Right ventricle myocardium inferior (tissue), 1 donor: ENCODE data around the gene ZNF438. TPM values are rescaled to one million over a fixed set of nuclear protein-coding genes. Genes with fewer than 3 reads are reported as not detected.
"Not testable (repeated sequence)": the region's sequence is repeated elsewhere in the genome, so short reads cannot be mapped to it uniquely, and the experiment has no call there.

Experiments used
- ATAC-seq: fragments of 200-7000 bp; cut with Tn5 transposase; one replicate; pipeline ENCODE4 v1.9.1; 2020; ENCODE audit warnings: mild to moderate bottlenecking, moderate library complexity
- DNase-seq: peaks from one replicate; pipeline ENCODE4 v3.0.0; 2021; ENCODE audit errors: missing footprints
- intact Hi-C: fragments of 100-400 bp; cut with DNase I; formaldehyde crosslinking; loops from one replicate; pipeline ENCODE4 v1.11.0; 2022
- total RNA-seq: library from RNA; stranded (reverse); fragmentation: NEBNext Ultra II Directional; extraction: Animal tissue kit (Norgen Biotek cat#: 25700); gene quantifications from one replicate; pipeline ENCODE4 v1.2.1, GENCODE V29; 2021
- donor health status: DM: no; HTN: yes; CAD: no; lungs with severe emphysema.

ZNF438 gene
- total RNA-seq, 1 donor from 2014 or later: 12.8 TPM

DNA sequence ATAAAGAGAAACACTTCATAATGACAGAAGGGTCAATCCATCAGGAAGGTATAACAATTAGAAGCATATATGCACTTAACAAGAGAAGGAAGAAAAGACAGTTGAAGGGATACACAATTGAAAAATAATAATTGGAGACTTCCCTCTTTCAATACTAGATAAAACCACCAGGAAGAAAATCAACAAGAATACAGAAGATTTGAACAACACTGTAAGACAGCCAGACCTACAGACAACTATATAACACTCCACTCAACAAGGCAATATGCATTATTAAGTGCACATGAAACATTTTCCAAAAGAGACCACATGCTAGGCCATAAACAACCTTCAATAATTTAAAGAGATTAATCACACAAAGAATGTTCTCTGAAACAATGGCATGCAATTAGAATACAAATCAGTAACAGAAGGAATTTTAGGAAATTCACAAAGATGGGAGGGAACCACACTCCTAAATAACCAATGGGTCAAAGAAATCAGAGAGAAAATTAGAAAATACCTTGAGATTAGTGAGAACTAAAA is 35.1 kb downstream of the ZNF438 start:
- DNase-seq (no peak), ATAC-seq (no peak)
- intact Hi-C loops: no loop called here

DNA sequence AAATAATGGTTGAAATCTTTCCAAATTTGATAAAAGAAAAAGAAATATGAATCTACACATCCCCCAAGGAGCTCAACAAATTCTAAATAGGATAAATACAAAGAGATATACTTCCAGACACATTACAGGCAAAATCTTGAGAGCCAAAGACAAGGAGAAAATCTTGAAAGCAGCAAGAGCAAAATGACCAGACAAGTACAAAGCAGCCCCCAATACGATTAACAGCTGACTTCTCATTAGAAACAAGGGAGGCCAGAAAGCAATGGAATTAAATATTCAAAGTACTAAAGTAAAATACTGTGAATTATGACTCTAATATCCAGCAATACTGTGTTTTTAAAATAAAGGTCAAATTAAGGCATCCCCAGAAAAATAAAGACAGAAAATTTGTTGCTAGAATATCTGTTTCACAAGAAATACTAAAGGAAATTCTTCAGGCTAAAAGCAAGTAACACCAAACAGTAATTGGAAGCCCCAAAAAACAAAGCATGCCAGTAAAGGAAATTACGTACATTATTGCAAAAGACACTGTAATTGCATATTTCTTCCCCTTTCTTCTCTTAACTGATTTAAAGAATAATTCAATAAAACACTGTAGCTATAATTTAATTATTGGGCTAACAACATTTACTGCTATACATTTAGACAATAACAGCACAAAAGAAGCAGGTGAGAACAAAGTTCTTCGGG is 36.4 kb downstream of the ZNF438 start:
- intact Hi-C loops: no loop called here
- ATAC-seq (no peak), DNase-seq (no peak)

DNA sequence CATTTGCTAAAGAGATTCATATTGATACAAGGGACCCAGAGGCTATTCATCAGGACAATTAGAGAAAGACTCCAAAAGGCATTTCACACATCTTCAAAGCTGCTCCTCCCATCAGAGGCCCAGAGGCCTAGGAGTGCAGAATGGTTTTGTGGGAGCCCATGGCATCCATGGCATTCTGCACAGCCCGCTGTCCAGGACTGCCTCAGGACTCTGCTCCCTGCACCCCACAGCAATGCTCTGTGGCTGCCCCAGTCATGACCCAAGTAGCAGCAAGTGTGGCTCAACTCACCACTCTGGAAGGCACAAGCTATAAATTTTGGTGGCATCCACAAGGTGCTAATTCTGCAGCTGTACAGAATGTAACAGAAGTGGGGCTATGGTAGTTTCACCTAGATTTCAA is 38.5 kb downstream of the ZNF438 start:
- ATAC-seq (no peak), DNase-seq (no peak)
- intact Hi-C loops: loop anchor here (5.0 kb wide), 1 partner anchor 211 kb away; no protein-coding TSS in a partner anchor

DNA sequence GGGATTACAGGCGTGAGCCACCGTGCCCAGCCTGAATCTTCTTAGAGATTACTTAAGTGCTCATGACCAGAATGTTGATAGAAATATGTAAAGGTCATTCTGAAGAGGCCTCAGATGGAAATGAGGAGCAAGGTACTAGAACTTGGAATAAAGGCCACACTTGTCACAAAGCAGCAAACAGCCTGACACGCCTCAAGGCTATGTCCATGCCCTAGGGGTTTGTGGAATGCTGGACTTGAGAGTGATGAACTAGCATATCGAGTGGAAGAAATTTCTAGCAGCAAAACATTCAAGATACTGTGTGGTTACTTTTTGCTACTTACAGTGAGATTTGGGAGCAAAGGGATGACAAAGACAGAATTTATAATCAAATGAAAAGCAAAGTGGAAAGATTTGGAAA is 39.0 kb downstream of the ZNF438 start:
- ATAC-seq (no peak), DNase-seq (no peak)
- intact Hi-C loops: loop anchor here (5.0 kb wide), 1 partner anchor 210 kb away; no protein-coding TSS in a partner anchor

DNA sequence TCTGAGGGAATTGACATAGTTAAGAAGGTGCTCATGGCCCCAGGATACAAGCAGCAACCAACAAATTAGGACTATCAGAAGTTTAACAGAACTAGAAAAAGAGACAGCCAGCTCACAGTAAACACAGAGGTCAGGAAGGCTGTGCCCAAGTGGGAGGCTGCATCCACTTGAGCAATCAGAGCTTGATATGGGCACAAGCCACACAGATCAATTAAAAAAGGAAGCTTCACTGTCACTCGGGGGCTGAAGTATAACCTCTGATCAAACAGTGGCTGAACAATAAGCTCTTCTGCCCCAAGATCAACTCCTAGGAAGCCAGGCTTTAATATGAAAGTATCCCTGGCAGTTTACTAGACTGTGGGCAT is 40.0 kb downstream of the ZNF438 start:
- ATAC-seq: peak; percentile 35
- DNase-seq: no peak
- intact Hi-C loops: loop anchor here (5.0 kb wide), 1 partner anchor 209 kb away; no protein-coding TSS in a partner anchor

DNA sequence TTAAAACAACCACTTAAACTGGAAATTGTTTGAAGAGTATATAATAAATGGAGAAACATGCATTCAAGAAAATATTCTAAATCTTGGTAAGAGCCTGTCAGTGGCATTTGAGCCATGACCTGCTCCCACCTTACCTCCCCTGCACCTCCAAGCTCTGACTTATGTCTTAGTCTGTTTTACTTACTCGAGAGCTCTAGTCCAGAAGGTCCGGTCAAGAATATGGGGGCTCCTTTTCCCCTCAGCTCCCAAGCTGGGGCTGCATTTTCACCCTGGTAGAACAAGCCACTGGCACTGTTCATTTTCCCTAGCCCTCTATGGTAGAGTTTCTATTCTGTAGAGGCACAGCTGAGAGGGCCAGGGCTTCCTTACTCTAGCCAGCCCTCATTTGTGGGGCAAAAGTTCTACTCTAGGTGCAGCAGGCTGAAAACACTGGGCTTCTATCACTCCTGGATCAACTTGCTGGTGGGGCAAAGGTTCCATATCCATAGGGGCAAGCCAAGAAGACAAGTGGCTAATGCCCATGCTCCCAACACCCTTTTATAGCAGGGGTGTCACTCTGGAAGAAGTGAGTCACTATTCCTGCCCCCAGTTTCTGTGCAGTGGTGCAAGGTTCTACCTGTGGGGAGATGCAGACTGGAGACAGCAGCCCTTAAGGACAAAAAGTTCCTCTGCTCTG is 40.6 kb downstream of the ZNF438 start:
- intact Hi-C loops: loop anchor here (5.0 kb wide), 1 partner anchor 209 kb away; no protein-coding TSS in a partner anchor
- DNase-seq (no peak), ATAC-seq (no peak)

DNA sequence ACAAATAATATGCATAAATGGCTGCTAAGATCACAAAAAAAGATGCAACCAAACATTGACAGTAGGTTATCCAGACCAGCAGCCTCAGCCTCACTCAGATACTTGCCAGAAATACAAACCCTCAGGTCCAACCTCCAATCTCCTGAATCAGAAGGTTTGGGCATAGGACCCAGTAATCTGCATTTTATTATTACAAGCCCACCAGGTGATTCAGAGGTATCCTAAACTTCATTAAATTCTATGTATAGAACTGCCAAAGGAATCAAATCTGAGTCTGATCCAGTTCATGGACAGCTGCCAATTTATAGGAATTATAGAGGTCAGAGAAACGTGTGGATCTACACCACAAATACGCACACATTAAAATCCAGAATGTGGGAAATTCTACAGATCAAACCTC is 41.3 kb downstream of the ZNF438 start:
- no peak for ATAC-seq
- no peak for DNase-seq
- intact Hi-C loops: loop anchor here (5.0 kb wide), 1 partner anchor 208 kb away; no protein-coding TSS in a partner anchor

DNA sequence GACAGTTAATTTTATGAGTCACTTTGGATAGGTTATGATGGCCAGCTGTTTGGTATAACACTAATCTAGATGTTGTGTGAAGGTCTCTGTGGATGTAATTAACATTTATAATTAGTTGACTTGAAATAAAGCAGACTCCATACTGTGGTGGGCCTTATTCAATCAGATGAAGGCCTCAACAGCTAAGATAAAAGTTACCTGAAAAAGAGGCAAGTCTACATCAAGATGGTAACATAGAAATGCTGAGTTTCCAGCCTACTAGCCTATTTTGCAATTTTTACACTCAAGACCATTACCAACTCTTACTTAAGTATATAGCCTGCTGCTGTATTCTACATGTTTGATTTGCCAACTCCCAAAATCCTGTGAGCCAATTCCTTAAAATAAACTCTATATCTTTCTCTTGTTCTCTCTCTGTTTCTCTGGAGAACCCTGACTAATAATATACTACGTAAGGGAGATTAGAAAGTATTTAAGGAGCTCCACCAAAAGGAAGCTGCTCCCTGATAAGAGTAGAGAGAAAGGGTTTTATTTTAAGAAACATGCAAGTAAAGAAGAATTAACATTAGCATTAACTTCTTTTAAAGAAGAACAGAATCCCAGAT is 42.7 kb downstream of the ZNF438 start:
- DNase-seq: no peak
- ATAC-seq: peak; percentile 55
- intact Hi-C loops: no loop called here

DNA sequence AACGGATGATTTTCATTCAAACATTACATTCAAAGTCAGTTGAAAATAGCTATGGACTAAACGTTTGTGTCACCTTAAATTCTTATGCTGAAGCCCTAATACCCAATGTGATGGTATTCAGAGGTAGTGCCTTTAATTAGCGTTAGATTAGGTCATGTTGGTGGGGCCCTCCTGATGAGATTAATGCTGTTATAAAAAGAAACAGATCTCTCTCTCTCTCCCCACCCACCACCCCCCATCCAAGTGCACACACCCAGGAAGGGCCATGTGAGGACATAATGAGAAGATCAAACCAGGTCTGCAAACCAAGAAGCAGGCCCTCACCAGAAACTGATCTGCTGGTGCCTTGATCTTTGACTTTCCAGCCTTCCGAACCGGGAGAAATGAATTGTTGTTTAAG is 44.2 kb downstream of the ZNF438 start:
- DNase-seq (no peak), ATAC-seq (no peak)
- intact Hi-C loops: no loop called here

DNA sequence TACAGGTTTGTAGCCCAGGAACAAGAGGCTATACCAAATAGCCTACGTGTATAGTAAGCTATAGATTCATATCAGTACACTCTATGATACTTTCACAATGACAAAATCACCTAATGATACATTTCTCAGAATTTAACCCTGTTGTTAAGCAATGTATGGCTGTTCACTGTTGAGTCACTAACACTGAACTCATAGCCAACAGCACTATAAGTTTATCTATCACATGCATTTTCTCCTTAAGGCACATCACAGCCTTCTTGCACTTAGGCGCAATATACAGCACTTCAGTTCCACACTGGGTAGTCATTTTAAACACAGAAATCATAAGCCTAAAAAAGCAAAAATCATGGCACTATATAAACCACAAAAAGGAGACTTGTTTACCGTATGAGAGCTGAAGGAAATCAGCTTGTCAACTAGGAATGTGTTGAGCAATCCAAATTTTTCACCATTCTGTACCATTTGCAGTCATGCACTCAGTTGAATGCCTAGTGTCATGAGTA is 45.6 kb downstream of the ZNF438 start:
- DNase-seq (no peak), ATAC-seq (no peak)
- intact Hi-C loops: no loop called here

DNA sequence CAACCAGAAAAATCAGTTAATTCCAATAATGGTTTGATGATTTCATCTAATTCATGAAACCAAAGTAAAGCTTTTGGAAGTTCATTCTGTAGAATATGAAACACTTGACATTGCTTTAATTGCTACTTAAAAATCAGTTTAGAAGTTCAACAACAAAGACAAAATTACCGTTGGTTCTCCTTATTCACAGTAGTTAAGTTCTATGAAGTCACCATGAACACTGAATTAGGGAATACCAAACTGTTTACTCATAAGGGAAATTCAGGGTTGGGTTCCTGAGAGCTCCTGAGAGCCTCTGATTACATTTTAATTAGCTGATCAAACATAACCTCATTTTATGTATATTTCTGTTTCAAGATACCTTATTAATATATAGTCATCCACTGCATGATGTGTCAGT is 46.2 kb downstream of the ZNF438 start:
- intact Hi-C loops: no loop called here
- DNase-seq (no peak), ATAC-seq (no peak)

DNA sequence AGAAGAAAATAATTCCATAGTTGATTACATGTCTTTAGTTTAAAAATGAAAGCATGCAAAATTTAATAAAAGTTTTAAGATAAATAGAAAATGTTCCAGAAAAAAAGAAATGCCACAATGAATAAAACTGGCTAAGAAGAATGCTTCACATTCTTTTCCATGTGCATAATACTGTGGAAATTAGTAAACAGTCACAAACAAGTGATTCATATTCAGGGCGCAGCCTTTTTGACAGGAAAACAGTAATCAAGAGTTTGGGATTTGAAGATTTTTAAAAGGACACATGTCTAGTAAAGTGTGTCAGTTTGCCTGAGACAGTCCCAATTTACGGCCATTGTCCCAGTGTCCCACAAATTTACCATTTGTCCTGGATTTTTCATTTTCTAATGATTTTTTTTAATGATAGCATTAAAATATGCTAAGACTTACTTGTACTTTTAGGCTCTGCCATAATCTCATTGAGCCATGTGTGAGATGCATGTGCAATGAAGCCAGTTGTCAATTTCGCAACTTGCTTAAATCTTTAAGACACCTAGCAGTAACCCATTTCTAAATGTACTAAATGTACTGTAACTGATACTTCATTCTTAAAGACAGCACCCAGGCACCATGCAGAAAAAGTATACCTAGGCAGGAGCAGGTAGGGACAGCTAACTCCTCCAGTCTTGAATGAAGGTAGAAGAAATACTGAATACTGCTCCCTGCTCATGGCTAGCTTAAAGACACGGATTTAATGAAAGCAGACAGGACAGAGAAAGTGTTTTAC is 46.9 kb downstream of the ZNF438 start:
- intact Hi-C loops: no loop called here
- no peak for ATAC-seq
- DNase-seq: no peak

DNA sequence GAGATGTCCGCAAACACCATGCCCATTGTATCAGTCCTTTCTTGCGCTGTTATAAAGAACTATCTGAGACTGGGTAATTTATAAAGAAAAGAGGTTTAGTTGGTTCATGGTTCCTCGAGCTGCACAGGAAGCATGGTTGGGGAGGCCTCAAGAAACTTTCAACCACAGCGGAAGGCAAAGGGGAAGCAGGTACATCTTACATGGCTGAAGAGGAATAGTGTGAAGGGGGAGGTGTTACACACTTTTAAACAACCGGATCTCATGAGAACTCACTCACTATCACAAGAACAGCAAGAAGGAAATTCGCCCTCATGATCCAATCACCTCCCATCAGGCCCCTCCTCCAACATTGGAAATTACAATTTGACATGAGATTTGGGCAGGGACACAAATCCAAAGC is 48.5 kb downstream of the ZNF438 start:
- intact Hi-C loops, ATAC-seq: not testable (repeated sequence)

DNA sequence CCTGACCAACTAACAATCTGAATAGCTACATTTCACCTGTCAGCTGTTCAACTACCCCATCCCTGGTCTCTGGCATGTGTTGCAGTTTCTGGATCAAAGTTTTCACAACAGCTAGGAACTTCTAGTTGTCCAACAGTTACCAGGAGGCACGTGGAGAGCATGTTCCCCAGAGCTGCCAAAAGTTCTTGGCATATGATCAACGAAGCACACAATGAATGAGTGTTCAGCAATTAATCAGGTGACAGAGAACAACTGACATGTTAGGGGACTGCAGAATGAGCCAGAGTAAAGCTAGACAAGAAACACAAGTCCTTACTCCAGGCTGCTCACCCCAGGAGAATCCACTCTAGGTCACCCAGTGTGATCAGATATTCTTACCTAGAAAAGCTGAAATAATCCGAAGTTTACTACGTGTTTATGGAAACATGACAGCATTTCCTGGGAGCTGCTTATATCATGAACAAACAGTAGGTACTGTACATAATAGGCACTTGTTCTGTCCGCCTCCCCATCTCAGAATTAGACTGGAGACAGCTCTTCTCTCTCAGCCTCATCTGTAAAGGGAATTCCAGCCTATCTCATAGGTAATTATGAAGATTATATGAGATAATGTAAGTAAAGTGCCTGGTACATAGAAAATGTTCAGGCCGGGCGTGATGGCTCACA is 50.6 kb downstream of the ZNF438 start:
- peak; percentile 94 for ATAC-seq
- intact Hi-C loops: loop anchor here (2.0 kb wide), 1 partner anchor 38 kb away; no protein-coding TSS in a partner anchor
- no peak for DNase-seq

More for the DNA sequence above, 48.5 kb downstream of the ZNF438 start:
- not testable (repeated sequence) for DNase-seq

DNA sequence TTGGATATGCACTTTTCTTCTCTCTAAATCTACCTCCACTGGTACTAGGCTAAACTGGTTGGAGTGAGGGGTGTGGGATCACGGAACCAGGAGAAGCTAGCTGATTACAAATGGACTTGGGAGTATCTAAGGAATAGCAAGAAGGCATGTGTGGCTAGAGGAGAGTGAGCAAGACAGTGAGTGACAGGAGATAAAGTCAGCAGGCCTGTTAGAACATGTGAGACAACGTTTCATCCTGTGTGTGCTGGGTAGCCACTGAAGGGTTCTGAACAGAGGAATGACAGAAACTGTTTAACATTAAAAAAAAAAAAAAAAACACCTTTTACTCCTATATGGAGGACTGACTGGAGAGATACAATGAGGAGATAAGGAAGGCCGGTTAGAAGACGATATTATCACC is 51.7 kb downstream of the ZNF438 start:
- ATAC-seq (no peak), DNase-seq (no peak)
- intact Hi-C loops: loop anchor here (2.0 kb wide), 1 partner anchor 39 kb away; no protein-coding TSS in a partner anchor

DNA sequence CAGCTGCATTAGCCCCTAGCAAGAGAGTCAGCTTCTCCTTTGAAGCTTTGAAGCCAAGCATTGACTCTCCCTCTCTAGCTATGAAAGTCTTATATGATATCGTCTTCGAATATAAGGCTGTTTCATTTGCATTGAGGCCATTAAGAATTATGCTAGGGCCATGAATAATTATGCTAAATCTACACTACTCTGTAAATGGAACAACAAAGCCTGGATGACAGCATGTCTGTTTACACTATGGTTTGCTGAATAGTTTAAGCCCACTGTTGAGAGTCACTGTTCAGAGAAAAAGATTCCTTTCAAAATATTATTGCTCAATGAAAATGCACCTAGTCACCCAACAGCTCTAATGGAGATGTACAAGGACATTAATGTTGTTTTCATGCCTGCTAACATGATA is 52.8 kb downstream of the ZNF438 start:
- intact Hi-C loops: no loop called here
- ATAC-seq: no peak
- DNase-seq: no peak

DNA sequence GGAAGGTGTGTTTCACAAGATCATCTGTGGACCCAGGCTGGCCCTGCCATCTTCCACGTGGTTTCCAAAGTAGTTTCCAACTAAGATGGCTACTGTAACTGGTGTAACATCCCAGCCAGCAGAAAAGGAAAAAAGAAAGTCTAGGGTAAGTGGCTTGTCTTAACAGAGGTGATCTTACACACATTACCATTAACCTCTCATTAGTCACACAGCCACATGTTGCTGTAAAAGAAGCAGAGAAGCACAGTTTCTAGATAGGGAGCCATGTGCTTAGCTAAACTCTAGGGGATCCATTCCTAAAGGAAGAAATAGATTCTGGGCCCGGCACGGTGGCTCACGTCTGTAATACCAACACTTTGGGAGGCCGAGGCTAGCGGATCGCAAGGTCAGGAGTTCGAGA is 54.3 kb downstream of the ZNF438 start:
- ATAC-seq (no peak), DNase-seq (no peak)
- intact Hi-C loops: no loop called here

DNA sequence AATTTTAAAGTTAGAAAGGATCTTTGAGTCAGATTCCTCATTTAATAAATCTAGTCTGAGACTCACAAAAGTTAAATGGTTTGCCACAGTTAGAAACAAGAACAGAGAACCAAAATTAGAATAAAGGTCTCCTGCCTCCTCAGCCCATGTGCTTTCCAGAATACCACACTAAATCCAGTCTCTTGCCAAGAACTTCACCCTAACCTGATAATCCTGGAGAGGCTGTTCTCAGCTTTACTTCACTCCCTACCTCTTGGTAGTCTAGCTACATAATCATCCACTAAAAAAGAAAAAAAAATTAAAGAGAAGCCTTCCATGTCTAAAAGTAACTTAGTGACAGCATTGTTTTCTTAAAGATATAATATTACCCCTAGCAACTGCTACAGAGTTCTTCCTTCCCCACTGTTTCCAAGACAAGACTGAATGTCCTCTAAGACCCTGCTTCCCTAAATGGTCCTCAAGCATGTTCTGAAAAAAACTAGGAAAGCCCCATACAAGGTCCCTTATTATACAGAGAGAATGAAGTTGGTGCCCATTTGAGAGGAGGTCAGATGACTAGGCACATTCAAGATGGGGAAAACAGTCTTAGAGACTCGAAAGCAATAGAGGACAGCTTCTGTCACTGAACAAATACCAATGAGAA is 56.8 kb downstream of the ZNF438 start:
- ATAC-seq (peak; percentile 72), DNase-seq (no peak)
- intact Hi-C loops: loop anchor here (5.0 kb wide), 1 partner anchor 57 kb away; the partner anchor contains the start of gene ZNF438
